Liver (tissue), 9 donors: ENCODE measurements around the gene GDPD2. TPM values are rescaled to one million over a fixed set of nuclear protein-coding genes. Genes with fewer than 3 reads are reported as not detected.

Experiments used
- DNase-seq: peaks from one replicate; pipeline ENCODE4 v3.0.0-alpha.2; 2017; ENCODE audit warnings: low spot score
- H3K27ac ChIP-seq, 2 donors: one replicate each; pipeline ENCODE4 v1.7.0; 2013; ENCODE audit warnings: inconsistent platforms in 2 of 2, low read length in 2 of 2, control low read depth in 1 of 2, low read depth in 1 of 2, mild to moderate bottlenecking in 1 of 2
- H3K27me3 ChIP-seq, 4 donors: one replicate each; pipeline versions ENCODE4 v1.6.1 to v1.7.0; 2013; ENCODE audit warnings: low read length in 3 of 4, inconsistent platforms in 1 of 4, mild to moderate bottlenecking in 1 of 4, moderate library complexity in 1 of 4; ENCODE audit not compliant: control insufficient read depth in 4 of 4, insufficient read depth in 4 of 4
- H3K36me3 ChIP-seq, 4 donors: one replicate each; pipeline versions ENCODE4 v1.6.1 to v1.7.0; 2013; ENCODE audit warnings: low read length in 3 of 4, mild to moderate bottlenecking in 3 of 4, low read depth in 1 of 4, moderate library complexity in 1 of 4; ENCODE audit not compliant: control insufficient read depth in 4 of 4, insufficient read depth in 3 of 4
- H3K4me1 ChIP-seq, 4 donors: one replicate each; pipeline versions ENCODE4 v1.6.1 to v1.7.0; 2013; ENCODE audit warnings: low read length in 3 of 4, mild to moderate bottlenecking in 3 of 4, moderate library complexity in 1 of 4; ENCODE audit not compliant: control insufficient read depth in 4 of 4, insufficient read depth in 4 of 4
- H3K4me3 ChIP-seq, 3 donors: one replicate each; pipeline versions ENCODE4 v1.6.1 to v1.7.0; 2013; ENCODE audit warnings: low read length in 3 of 3, control low read depth in 1 of 3, low read depth in 1 of 3, mild to moderate bottlenecking in 1 of 3
- H3K9ac ChIP-seq, 2 donors: one replicate each; pipeline ENCODE4 v1.7.0; 2013; ENCODE audit warnings: low read length in 2 of 2, mild to moderate bottlenecking in 2 of 2, moderate library complexity in 2 of 2, control low read depth in 1 of 2, low read depth in 1 of 2
- H3K9me3 ChIP-seq, 4 donors: one replicate each; pipeline versions ENCODE4 v1.6.1 to v1.7.0; 2013; ENCODE audit warnings: low read length in 3 of 4; ENCODE audit not compliant: control insufficient read depth in 4 of 4
- EGR1 ChIP-seq, 2 donors: IDR thresholded peaks; 2 replicates each; pipeline ENCODE4 v1.6.1; 2016 to 2018; ENCODE audit warnings: antibody characterized with exemption in 2 of 2, low read depth in 2 of 2
- FOXA1 ChIP-seq: IDR thresholded peaks from 2 replicates; pipeline ENCODE4 v1.6.1; 2016; ENCODE audit warnings: antibody characterized with exemption
- FOXA2 ChIP-seq: IDR thresholded peaks from 2 replicates; pipeline ENCODE4 v1.6.1; 2016; ENCODE audit warnings: antibody characterized with exemption
- GABPA ChIP-seq, 2 donors: IDR thresholded peaks in 1 of 2; conservative IDR thresholded peaks in 1 of 2; 2 replicates each; pipeline ENCODE4 v1.6.1; 2016; ENCODE audit warnings: antibody characterized with exemption in 2 of 2, mild to moderate bottlenecking in 1 of 2, moderate library complexity in 1 of 2
- HNF4A ChIP-seq, 2 donors: conservative IDR thresholded peaks; 2 replicates each; pipeline ENCODE4 v1.6.1; 2016; ENCODE audit warnings: antibody characterized with exemption in 2 of 2, mild to moderate bottlenecking in 2 of 2
- NR2F2 ChIP-seq: IDR thresholded peaks from 2 replicates; pipeline ENCODE4 v1.6.1; 2016; ENCODE audit warnings: antibody characterized with exemption
- RXRA ChIP-seq, 2 donors: IDR thresholded peaks; 2 replicates each; pipeline ENCODE4 v1.6.1; 2017 to 2018; ENCODE audit warnings: antibody characterized with exemption in 2 of 2, mild to moderate bottlenecking in 1 of 2
- SP1 ChIP-seq: IDR thresholded peaks from 2 replicates; pipeline ENCODE4 v1.6.1; 2018; ENCODE audit warnings: antibody characterized with exemption, mild to moderate bottlenecking
- TAF1 ChIP-seq: conservative IDR thresholded peaks from 2 replicates; pipeline ENCODE4 v1.6.1; 2016; ENCODE audit warnings: antibody characterized with exemption, mild to moderate bottlenecking
- YY1 ChIP-seq: IDR thresholded peaks from 2 replicates; pipeline ENCODE4 v1.6.1; 2016; ENCODE audit warnings: antibody characterized with exemption, mild to moderate bottlenecking
- WGBS: extraction: QIAGEN DNeasy Blood & Tissue Kit; methylation state at CpG from one replicate; pipeline ENCODE4 v1.1.7; 2013; 5-methylcytosine and 5-hydroxymethylcytosine counted together
- polyA plus RNA-seq, 2 donors: library from polyadenylated mRNA; stranded (reverse) in 1 of 2; unstranded in 1 of 2; fragments of 200-250 nt in 1 of 2; fragments of >200 nt in 1 of 2; fragmentation: Nextera tagmentation in 1 of 2; extraction: Ambion mirVana in 1 of 2; gene quantifications; one replicate each; pipeline versions ENCODE4 v1.2.1 to v1.2.3, GENCODE V29; 2013 to 2015
- total RNA-seq, 2 donors: library from RNA; depleted of rRNA; stranded (reverse); fragments of >200 nt; gene quantifications; one replicate each; pipeline ENCODE4 v1.2.3, GENCODE V29; 2014
- TF ChIP-seq, protein P1 (sequence below): IDR thresholded peaks from 2 replicates; pipeline ENCODE4 v1.6.1; 2016; ENCODE audit warnings: antibody characterized with exemption
- TF ChIP-seq, protein P2 (sequence below): IDR thresholded peaks from 2 replicates; pipeline ENCODE4 v1.6.1; 2016; ENCODE audit warnings: antibody characterized with exemption
- TF ChIP-seq, protein P3 (sequence below): IDR thresholded peaks from 2 replicates; pipeline ENCODE4 v1.6.1; 2016; ENCODE audit warnings: antibody characterized with exemption, mild to moderate bottlenecking
- TF ChIP-seq, protein P4 (sequence below): fragments of 150-350 bp; IDR thresholded peaks from 2 replicates; pipeline ENCODE4 v1.5.1; 2017; ENCODE audit warnings: improper control_type of control experiment, low read depth, low read length; ENCODE audit not compliant: missing input control
- donor health status: healthy.
- donor health status: healthy.
- donor health status: healthy.
- donor health status: healthy.
- donor health status: healthy.

Gene GDPD2
- total and polyA plus RNA-seq, 4 donors: not detected

DNA sequence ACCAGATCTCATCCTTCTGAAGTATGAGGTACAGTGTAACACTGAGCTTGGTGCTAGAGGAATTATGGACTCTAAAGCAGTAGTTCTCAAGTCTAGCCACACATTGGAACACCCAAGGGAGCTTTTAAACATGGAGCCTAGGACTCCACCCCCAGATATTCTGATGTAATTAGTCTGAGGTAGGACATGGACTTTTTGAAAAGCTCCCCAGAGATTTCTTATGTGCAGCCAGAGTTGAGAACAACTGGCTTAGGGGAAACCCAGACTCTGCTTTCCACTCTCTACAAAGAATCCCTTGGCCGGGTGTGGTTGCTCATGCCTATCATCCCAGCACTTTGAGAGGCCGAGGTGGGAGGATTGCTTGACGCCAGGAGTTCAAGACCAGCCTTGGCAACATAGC, 11.6 kb upstream of the GDPD2 start:
- no peak overlapping the region for H3K27ac ChIP-seq
- H3K36me3 ChIP-seq: no peaks in the 10 kb centered on the region
- no peaks in the 10 kb centered on the region for H3K27me3 ChIP-seq
- no peak overlapping the region for H3K9ac ChIP-seq
- H3K4me1 ChIP-seq: no peaks in the 10 kb centered on the region
- 99% methylated on average over 3 of the region's 3 CpGs for WGBS
- no peak overlapping the region for H3K4me3 ChIP-seq
- DNase-seq: no peak
- TF ChIP-seq, protein P1, sequence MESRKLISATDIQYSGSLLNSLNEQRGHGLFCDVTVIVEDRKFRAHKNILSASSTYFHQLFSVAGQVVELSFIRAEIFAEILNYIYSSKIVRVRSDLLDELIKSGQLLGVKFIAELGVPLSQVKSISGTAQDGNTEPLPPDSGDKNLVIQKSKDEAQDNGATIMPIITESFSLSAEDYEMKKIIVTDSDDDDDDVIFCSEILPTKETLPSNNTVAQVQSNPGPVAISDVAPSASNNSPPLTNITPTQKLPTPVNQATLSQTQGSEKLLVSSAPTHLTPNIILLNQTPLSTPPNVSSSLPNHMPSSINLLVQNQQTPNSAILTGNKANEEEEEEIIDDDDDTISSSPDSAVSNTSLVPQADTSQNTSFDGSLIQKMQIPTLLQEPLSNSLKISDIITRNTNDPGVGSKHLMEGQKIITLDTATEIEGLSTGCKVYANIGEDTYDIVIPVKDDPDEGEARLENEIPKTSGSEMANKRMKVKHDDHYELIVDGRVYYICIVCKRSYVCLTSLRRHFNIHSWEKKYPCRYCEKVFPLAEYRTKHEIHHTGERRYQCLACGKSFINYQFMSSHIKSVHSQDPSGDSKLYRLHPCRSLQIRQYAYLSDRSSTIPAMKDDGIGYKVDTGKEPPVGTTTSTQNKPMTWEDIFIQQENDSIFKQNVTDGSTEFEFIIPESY: no peak
- TF ChIP-seq SP1: no peak
- TF ChIP-seq, protein P2, sequence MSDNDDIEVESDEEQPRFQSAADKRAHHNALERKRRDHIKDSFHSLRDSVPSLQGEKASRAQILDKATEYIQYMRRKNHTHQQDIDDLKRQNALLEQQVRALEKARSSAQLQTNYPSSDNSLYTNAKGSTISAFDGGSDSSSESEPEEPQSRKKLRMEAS: no peak
- no peak for TF ChIP-seq FOXA1
- no peak for TF ChIP-seq HNF4A (conservative IDR thresholded peaks at IDR 0.05)
- no peak for TF ChIP-seq NR2F2
- TF ChIP-seq YY1: no peak
- no peak for TF ChIP-seq GABPA (IDR thresholded peaks at IDR 0.05 in 1 of 2, conservative IDR thresholded peaks at IDR 0.05 in 1 of 2)
- no peak for TF ChIP-seq FOXA2
- TF ChIP-seq, protein P3, sequence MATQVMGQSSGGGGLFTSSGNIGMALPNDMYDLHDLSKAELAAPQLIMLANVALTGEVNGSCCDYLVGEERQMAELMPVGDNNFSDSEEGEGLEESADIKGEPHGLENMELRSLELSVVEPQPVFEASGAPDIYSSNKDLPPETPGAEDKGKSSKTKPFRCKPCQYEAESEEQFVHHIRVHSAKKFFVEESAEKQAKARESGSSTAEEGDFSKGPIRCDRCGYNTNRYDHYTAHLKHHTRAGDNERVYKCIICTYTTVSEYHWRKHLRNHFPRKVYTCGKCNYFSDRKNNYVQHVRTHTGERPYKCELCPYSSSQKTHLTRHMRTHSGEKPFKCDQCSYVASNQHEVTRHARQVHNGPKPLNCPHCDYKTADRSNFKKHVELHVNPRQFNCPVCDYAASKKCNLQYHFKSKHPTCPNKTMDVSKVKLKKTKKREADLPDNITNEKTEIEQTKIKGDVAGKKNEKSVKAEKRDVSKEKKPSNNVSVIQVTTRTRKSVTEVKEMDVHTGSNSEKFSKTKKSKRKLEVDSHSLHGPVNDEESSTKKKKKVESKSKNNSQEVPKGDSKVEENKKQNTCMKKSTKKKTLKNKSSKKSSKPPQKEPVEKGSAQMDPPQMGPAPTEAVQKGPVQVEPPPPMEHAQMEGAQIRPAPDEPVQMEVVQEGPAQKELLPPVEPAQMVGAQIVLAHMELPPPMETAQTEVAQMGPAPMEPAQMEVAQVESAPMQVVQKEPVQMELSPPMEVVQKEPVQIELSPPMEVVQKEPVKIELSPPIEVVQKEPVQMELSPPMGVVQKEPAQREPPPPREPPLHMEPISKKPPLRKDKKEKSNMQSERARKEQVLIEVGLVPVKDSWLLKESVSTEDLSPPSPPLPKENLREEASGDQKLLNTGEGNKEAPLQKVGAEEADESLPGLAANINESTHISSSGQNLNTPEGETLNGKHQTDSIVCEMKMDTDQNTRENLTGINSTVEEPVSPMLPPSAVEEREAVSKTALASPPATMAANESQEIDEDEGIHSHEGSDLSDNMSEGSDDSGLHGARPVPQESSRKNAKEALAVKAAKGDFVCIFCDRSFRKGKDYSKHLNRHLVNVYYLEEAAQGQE: no peak
- TF ChIP-seq TAF1: no peak
- TF ChIP-seq RXRA (IDR thresholded peaks at IDR 0.05): no peak
- TF ChIP-seq, protein P4, sequence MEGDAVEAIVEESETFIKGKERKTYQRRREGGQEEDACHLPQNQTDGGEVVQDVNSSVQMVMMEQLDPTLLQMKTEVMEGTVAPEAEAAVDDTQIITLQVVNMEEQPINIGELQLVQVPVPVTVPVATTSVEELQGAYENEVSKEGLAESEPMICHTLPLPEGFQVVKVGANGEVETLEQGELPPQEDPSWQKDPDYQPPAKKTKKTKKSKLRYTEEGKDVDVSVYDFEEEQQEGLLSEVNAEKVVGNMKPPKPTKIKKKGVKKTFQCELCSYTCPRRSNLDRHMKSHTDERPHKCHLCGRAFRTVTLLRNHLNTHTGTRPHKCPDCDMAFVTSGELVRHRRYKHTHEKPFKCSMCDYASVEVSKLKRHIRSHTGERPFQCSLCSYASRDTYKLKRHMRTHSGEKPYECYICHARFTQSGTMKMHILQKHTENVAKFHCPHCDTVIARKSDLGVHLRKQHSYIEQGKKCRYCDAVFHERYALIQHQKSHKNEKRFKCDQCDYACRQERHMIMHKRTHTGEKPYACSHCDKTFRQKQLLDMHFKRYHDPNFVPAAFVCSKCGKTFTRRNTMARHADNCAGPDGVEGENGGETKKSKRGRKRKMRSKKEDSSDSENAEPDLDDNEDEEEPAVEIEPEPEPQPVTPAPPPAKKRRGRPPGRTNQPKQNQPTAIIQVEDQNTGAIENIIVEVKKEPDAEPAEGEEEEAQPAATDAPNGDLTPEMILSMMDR: no peak
- no peaks in the 10 kb centered on the region for H3K9me3 ChIP-seq

DNA sequence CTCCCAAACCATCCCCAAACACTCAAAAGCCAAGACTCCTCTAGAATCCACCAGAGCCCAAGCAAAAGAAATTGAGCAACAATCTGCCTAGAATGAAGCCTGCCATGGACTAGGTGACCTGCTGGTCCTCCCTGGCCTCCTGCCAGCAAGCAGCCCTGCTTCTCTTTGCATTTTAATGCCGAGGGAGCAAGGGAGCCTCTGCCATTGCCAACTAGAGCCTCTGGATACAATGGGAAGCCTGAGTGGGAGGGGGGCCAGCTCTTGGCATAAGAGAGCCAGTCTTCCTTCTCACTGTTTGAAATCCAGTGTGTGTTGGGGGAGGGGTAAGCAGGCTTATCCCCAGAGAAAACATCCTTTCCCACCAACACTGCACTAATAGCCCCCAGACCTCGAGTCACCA, 1.5 kb upstream of the GDPD2 start:
- no peaks in the 10 kb centered on the region for H3K4me1 ChIP-seq
- 55% methylated on average over 2 of the region's 2 CpGs for WGBS
- no peak for DNase-seq
- H3K4me3 ChIP-seq: no peak overlapping the region
- H3K9me3 ChIP-seq: no peaks in the 10 kb centered on the region
- peaks cover 0 to 4% (median 0%) of the 10 kb centered on the region in 4 donors for H3K27me3 ChIP-seq
- H3K27ac ChIP-seq: no peak overlapping the region
- no peaks in the 10 kb centered on the region for H3K36me3 ChIP-seq
- H3K9ac ChIP-seq: no peak overlapping the region
- TF ChIP-seq RXRA (IDR thresholded peaks at IDR 0.05) (no peak), EGR1 (IDR thresholded peaks at IDR 0.05; ENCODE audit: low read depth in 2 of 2) (no peak)
- TF ChIP-seq, protein P4: no peak
- TF ChIP-seq, protein P3: no peak
